GM12874 (cell line): Measurements from ENCODE around the gene KIF21A.
A peak's percentile ranks its signal among the peaks of the same experiment; 100 is the strongest.

Experiments used
- CTCF ChIP-seq: IDR thresholded peaks from 2 replicates; pipeline ENCODE4 v1.5.1; 2011; ENCODE audit warnings: low read depth, mild to moderate bottlenecking, control low read depth, low read length, moderate library complexity; ENCODE audit not compliant: insufficient read depth

KIF21A gene

GRCh38 chr12:39443081-39443928 is at the start of gene KIF21A:
Gene KIF21A (minus strand): TSS chr12:39443120. CDS start chr12:39442970, 150 bp downstream.
- peak; percentile 75 for TF ChIP-seq CTCF

- no peak for TF ChIP-seq CTCF
These were observed 47.8 kb upstream of the KIF21A start for GRCh38 chr12:39490500-39491282.

GRCh38 chr12:39483597-39483996 is 40.7 kb upstream of the KIF21A start:
- no peak for TF ChIP-seq CTCF

GRCh38 chr12:39483042-39483441 is 40.1 kb upstream of the KIF21A start:
- no peak for TF ChIP-seq CTCF

GRCh38 chr12:39476894-39477293 is 34.0 kb upstream of the KIF21A start:
- no peak for TF ChIP-seq CTCF

- no peak for TF ChIP-seq CTCF
These were observed 33.2 kb upstream of the KIF21A start for GRCh38 chr12:39476121-39476520.

GRCh38 chr12:39467432-39467870 is 24.5 kb upstream of the KIF21A start:
- TF ChIP-seq CTCF: no peak
